ENCODE data around the gene BCL2L13.
"Not testable (repeated sequence)": the region's sequence is repeated elsewhere in the genome, so short reads cannot be mapped to it uniquely, and the experiment has no call there.

The BCL2L13 gene

DNA sequence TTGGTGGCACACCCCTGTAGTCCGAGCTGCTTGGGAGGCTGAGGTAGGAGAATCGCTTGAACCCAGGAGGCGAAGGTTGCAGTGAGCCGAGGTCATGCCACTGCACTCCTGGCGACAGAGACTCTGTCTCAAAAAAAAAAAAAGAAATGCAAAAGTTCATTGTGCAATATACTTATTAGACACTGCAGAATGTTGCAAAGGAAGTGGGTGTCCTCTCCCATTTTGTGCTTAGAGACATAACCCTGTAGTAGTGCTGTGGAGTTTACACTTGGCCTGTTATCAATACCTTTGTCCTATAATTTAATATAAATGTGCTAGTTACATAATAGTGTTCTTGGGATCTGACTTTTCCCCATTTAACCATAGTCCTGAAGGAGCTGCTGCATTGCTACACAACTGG, 9.4 kb downstream of the BCL2L13 start:
- Histone ChIP-seq H3K4me1 (ENCODE audit: insufficient read depth, low read length) (no peaks in the 10 kb centered on the region), H3K36me3 (ENCODE audit: insufficient read depth, low read length) (0 out of 2 replicates have a peak, but pooled peaks cover 3% of the 10 kb centered on the region), H3K9ac (ENCODE audit: low read depth, low read length) (no peak overlapping the region), H3K9me3 (ENCODE audit: control insufficient read depth, insufficient read depth, low read length) (no peaks in the 10 kb centered on the region)

DNA sequence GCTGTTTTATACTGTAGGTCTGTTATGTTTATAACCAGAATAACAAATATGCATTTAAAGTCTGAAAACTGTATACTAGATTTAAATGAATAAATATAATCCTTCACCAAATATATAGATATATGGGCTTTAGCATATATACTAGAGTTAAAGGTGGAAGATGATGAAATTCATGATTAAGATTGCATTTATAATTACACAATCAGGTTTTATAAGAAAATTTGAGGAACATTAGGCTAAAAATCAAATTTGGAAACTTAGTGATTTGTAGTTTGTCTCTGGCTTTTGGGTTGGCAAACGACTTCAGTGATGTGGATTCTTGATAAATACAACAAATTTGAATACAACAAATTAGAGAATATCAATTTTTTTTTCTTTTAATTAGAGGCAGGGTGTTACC, 10.0 kb downstream of the BCL2L13 start:
- Histone ChIP-seq H3K9me3 (ENCODE audit: control insufficient read depth, insufficient read depth, low read length) (no peaks in the 10 kb centered on the region), H3K9ac (ENCODE audit: low read depth, low read length) (no peak overlapping the region), H3K4me1 (ENCODE audit: insufficient read depth, low read length) (no peaks in the 10 kb centered on the region), H3K36me3 (ENCODE audit: insufficient read depth, low read length) (0 out of 2 replicates have a peak, but pooled peaks cover 3% of the 10 kb centered on the region)

DNA sequence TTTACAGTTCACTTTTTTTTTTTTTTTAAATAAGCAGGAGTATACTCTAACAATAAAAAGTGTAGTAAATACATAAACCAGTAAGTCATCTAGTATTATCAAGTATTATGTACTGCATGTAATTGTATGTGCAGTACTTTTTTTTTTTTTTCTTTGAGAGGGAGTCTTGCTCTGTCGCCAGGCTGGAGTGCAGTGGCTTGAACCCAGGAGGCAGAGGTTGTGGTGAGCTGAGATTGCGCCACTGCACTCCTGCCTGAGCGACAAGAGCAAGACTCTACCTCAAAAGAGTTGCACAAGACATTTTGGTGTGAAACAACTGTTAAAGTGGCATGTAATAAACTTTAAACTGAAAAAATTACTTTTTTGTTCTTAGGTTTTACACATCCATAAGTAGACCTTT, 16.7 kb downstream of the BCL2L13 start:
- peaks cover 9% of the 10 kb centered on the region for H3K36me3 ChIP-seq (ENCODE audit: insufficient read depth, low read length)
- H3K9me3 ChIP-seq (ENCODE audit: control insufficient read depth, insufficient read depth, low read length) = no peaks in the 10 kb centered on the region
- H3K9ac ChIP-seq (ENCODE audit: low read depth, low read length) = no peak overlapping the region
- no peaks in the 10 kb centered on the region for H3K4me1 ChIP-seq (ENCODE audit: insufficient read depth, low read length)

DNA sequence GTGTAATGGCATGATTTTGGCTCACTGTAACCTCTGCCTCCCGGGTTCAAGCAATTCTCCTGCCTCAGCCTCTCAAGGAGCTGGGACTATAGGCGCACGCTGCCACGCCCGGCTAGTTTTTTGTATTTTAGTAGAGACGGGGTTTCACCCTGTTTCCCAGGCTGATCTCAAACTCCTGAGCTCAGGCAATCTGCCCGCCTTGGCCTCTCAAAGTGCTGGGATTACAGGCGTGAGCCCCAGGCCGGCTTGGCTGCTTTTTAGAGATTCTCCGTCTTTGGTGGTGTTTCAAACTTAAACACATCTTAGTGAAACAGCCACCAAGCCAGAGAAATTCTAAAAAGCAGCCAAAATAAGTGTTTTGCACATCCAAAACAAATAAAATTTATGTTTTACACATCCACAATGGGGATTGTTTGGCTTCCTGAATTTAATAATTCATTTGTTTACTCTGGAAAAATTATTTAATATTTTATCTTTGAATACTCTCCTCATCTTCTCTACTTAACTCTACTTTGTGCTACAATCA, 18.4 kb downstream of the BCL2L13 start:
- H3K9me3 ChIP-seq (ENCODE audit: control insufficient read depth, insufficient read depth, low read length) = no peaks in the 10 kb centered on the region
- no peak overlapping the region for H3K9ac ChIP-seq (ENCODE audit: low read depth, low read length)
- H3K4me1 ChIP-seq (ENCODE audit: insufficient read depth, low read length) = no peaks in the 10 kb centered on the region
- H3K36me3 ChIP-seq (ENCODE audit: insufficient read depth, low read length) = peaks cover 18% of the 10 kb centered on the region

DNA sequence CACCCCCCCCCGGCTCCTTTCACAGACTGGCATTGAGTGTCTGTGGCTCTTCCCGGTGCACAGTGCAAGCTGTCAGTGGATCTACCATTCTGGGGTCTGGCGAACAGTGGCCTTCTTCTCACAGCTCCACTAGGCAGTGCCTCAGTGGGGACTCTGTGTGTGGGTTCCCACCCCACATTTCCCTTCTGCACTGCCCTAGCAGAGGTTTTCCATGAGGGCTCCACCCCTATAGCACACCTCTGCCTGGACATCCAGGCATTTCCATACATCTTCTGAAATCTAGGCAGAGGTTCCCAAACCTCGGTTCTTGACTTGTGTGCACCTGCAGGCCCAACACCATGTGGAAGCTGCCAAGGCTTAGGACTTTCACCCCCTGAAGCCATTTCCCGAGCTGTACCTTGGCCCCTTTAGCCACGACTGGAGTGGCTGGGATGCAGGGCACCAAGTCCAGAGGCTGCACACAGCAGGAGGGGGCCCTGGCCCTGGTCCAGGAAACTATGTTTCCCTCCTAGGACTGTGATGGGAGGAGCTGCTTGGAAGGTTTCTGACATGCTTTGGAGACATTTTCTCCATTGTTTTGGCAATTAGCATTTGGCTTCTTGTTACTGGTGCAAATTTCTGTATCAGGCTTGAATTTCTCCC, 26.0 kb downstream of the BCL2L13 start:
- Histone ChIP-seq H3K36me3 (ENCODE audit: insufficient read depth, low read length) (peaks cover 25% of the 10 kb centered on the region), H3K4me1 (ENCODE audit: insufficient read depth, low read length) (no peaks in the 10 kb centered on the region), H3K9me3 (ENCODE audit: control insufficient read depth, insufficient read depth, low read length) (no peaks in the 10 kb centered on the region), H3K9ac (ENCODE audit: low read depth, low read length) (no peak overlapping the region)

DNA sequence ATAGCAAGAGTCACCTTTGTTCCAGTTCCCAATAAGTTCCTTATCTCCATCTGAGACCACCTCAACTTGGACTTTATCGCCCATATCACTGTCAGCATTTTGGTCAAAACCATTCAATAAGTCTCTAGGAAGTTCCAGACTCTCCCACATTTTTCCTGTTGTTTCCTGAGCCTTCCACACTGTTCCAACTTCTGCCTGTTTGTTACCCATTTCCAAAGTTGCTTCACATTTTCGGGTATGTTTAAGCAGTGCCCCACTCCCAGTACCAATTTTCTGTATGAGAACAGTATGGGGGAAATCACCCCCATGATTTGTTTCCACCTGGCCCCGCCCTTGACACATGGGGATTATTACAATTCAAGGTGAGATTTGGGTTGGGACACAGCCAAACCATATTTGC, 26.7 kb downstream of the BCL2L13 start:
- Histone ChIP-seq H3K4me1 (ENCODE audit: insufficient read depth, low read length) (no peaks in the 10 kb centered on the region), H3K9ac (ENCODE audit: low read depth, low read length) (no peak overlapping the region), H3K36me3 (ENCODE audit: insufficient read depth, low read length) (peaks cover 20% of the 10 kb centered on the region), H3K9me3 (ENCODE audit: control insufficient read depth, insufficient read depth, low read length) (no peaks in the 10 kb centered on the region)

DNA sequence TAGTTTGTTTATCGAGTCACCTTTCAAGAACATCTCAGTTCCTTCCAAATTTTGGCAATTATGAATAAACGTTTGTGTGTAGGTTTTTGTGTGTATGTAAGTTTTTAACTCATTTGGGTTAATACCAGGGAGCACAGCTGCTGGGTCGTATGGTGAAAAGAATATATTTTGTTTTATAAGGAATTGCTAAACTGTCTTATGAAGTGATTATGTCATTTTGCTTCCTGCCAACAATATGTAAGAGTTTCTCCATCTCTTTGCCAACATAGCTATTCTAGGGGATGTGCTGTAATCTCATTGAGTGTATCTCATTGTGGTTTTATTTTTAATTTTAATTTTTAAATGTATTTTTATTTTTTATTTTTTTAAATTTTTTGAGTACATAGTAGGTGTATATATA, 27.3 kb downstream of the BCL2L13 start:
- no peaks in the 10 kb centered on the region for H3K4me1 ChIP-seq (ENCODE audit: insufficient read depth, low read length)
- H3K36me3 ChIP-seq (ENCODE audit: insufficient read depth, low read length) = peaks cover 15% of the 10 kb centered on the region
- no peak overlapping the region for H3K9ac ChIP-seq (ENCODE audit: low read depth, low read length)
- no peaks in the 10 kb centered on the region for H3K9me3 ChIP-seq (ENCODE audit: control insufficient read depth, insufficient read depth, low read length)

DNA sequence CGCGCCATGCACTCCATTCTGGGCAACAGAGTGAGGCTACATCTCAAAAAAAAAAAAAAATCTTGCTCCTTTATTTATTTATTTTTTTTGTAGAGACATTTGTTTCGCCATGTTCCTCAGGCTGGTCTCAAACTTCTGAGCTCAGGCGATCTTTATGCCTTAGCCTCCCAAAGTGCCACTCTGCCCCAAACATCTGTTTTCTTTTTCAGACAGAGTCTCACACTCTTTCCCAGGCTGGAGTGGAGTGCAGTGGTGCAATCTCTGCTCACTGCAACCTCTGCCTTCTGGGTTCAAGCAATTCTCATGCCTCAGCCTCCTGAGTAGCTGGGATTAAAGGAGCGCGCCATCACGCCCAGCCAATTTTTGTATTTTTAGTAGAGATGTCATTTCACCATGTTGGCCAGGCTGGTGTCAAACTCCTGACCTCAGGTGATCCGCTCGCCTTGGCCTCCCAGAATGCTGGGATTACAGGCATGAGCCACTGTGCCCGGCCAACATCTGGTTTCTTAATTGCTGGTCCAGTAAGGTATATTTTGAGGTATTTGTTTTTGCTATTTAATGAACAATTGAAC, 33.0 kb downstream of the BCL2L13 start:
- H3K36me3 ChIP-seq (ENCODE audit: insufficient read depth, low read length); H3K9ac ChIP-seq (ENCODE audit: low read depth, low read length); H3K9me3 ChIP-seq (ENCODE audit: control insufficient read depth, insufficient read depth, low read length); H3K4me1 ChIP-seq (ENCODE audit: insufficient read depth, low read length): not testable (repeated sequence)

DNA sequence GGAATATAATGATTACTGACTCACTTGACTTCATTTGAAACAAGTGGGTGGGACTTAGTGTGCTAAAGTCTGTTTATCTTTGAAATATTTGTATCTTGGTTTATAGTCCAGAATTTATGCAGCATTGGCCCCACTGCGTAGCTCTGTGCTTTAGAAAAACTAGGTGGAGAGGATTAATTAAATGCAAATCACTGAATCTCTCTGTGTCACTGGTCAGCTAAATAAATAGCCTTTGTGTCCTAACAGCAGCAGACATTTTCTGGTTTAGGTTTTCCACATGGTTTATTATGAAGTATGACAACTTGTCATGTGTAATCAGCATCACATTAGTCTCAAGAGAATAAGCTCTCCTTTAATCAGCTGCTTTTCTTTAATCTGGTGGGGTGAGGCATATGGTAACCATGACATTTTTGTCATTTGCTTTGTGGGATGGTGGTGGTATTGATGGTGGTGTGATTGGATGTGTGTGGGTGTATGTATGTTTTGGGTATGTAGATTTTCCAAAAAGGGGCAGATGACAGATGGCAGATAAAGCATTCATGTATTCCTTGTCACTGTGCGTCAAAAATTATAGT, 33.9 kb downstream of the BCL2L13 start:
- H3K4me1 ChIP-seq (ENCODE audit: insufficient read depth, low read length) = no peaks in the 10 kb centered on the region
- no peaks in the 10 kb centered on the region for H3K9me3 ChIP-seq (ENCODE audit: control insufficient read depth, insufficient read depth, low read length)
- H3K36me3 ChIP-seq (ENCODE audit: insufficient read depth, low read length) = no peaks in the 10 kb centered on the region
- H3K9ac ChIP-seq (ENCODE audit: low read depth, low read length) = no peak overlapping the region

DNA sequence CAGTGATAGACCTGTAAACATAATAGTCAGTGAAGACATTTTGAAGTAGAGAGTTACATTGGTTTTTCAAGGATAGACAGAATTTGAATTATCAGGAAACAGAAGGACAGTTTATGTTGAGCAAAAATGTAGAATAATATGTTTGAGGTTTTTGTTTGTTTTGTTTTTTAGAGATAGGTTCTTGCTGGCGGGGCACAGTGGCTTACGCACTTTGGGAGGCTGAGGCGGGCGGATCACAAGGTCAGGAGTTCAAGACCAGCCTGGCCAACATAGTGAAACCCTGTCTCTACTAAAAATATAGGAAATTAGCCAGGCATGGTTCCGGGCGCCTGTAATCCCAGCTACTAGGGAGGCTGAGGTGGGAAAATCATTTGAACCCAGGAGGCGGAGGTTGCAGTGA, 35.6 kb downstream of the BCL2L13 start:
- peaks cover 11% of the 10 kb centered on the region for H3K4me1 ChIP-seq (ENCODE audit: insufficient read depth, low read length)
- H3K36me3 ChIP-seq (ENCODE audit: insufficient read depth, low read length) = no peaks in the 10 kb centered on the region
- H3K9me3 ChIP-seq (ENCODE audit: control insufficient read depth, insufficient read depth, low read length) = no peaks in the 10 kb centered on the region
- no peak overlapping the region for H3K9ac ChIP-seq (ENCODE audit: low read depth, low read length)

DNA sequence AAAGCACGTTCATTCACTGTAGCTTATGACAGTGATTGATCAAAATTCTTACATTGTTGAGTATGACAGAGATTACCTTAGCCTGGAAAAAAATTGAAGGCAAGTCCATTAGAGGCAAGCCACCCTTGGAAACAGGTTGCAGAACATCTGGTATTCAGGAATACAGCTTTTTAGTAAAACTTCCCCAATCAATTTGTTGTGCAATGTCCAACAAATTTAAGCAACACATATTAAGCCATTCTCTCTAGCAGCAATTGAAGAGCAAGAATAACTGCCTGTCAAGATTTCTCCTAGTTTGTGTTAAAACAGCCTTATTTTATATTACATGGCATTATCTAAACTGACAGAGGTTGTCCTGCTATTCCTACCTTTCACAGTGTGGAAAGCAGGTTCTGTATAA, 37.0 kb downstream of the BCL2L13 start:
- H3K4me1 ChIP-seq (ENCODE audit: insufficient read depth, low read length) = peaks cover 11% of the 10 kb centered on the region
- H3K9ac ChIP-seq (ENCODE audit: low read depth, low read length) = no peak overlapping the region
- H3K9me3 ChIP-seq (ENCODE audit: control insufficient read depth, insufficient read depth, low read length) = no peaks in the 10 kb centered on the region
- H3K36me3 ChIP-seq (ENCODE audit: insufficient read depth, low read length) = no peaks in the 10 kb centered on the region

DNA sequence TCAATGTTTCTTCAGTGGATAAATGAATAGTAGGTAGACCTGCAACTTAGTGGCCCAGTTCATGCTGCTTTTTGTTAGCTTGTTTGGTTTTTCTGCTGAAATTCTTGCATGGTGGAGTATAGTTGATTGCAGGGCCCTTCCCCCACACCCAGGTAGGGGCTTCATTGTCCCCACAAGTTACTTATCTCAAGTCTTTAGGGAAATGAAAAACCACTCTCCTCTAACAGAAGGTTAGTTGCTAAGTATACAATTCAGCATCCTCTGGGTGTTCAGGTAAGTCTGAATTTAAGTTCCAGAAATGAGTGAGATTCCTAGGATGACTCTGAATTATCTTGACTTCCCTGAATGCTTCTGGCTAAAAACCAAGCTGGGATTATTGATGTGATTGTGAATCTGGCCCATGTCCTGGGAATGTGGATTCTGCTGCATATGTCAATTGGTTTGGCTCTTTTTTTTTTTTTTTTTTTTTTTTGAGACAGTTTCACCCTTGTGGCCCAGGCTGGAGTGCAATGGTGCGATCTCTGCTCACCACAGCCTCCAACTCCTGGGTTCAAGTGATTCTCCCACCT, 40.3 kb downstream of the BCL2L13 start:
- Histone ChIP-seq H3K36me3 (ENCODE audit: insufficient read depth, low read length) (no peaks in the 10 kb centered on the region), H3K9me3 (ENCODE audit: control insufficient read depth, insufficient read depth, low read length) (no peaks in the 10 kb centered on the region), H3K9ac (ENCODE audit: low read depth, low read length) (no peak overlapping the region), H3K4me1 (ENCODE audit: insufficient read depth, low read length) (peaks cover 11% of the 10 kb centered on the region)

DNA sequence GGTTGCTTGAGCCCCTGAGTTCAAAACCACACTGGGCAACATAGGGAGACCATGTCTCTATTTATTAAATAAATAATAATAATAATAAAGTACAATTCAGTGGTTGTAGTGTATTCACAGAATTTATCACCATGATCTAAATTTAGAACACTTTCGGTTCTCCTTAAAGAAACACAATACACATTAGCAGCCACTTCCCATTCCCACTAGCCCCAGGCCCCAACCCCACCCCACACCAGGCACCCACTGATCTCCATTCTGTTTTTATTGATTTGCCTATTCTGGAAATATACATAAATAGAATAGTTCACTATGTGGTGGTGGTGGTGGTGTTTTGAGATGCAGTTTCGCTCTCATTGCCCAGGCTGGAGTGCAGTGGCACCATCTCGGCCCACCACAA, 45.7 kb downstream of the BCL2L13 start:
- Histone ChIP-seq H3K4me1 (ENCODE audit: insufficient read depth, low read length) (no peaks in the 10 kb centered on the region), H3K36me3 (ENCODE audit: insufficient read depth, low read length) (peaks cover 2% of the 10 kb centered on the region; the same call in 1 of the 2 replicates), H3K9me3 (ENCODE audit: control insufficient read depth, insufficient read depth, low read length) (no peaks in the 10 kb centered on the region)

DNA sequence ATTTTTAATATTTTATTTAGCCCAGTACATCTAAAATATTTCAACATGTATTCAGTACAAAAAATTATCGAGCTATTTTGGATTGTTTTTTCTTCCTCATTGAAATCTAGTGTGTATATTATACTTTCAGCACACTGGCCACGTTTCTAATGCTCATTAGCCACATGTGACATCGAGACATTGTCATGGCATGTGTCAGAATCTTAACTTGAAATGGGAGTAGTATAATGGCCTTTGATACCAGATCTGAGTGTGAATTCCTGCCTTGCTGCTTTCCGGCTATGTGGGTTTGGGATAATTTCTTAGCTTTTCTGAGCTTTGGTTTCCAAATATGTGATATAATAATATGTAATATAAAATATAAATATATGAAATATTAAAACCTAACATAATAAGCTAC, 54.3 kb downstream of the BCL2L13 start:
- no peak overlapping the region for H3K9ac ChIP-seq (ENCODE audit: low read depth, low read length)
- H3K9me3 ChIP-seq (ENCODE audit: control insufficient read depth, insufficient read depth, low read length) = no peaks in the 10 kb centered on the region
- no peaks in the 10 kb centered on the region for H3K4me1 ChIP-seq (ENCODE audit: insufficient read depth, low read length)
- peaks cover 3% of the 10 kb centered on the region; the same call in 1 of the 2 replicates for H3K36me3 ChIP-seq (ENCODE audit: insufficient read depth, low read length)

More for the DNA sequence above, 45.7 kb downstream of the BCL2L13 start:
- H3K9ac ChIP-seq (ENCODE audit: low read depth, low read length) = no peak overlapping the region

DNA sequence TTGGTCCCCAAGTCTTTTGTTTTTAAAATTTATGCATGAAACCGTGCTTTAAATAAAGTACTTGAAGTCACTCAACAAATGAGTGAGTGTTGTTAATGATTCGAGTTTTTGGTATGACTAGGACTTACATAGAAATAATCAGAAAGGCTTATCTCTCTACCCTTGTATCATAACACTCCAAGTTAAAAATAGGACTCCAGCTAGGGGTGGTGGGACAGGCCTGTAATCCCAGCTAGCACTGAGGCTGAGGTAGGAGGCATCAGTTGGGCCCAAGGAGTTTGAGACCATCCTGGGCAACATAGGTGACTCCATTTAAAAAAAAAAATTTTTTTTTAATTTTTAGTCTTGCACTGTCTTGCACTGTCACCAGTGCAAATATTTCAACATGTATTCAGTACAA, 55.6 kb downstream of the BCL2L13 start:
- no peak overlapping the region for H3K9ac ChIP-seq (ENCODE audit: low read depth, low read length)
- H3K4me1 ChIP-seq (ENCODE audit: insufficient read depth, low read length) = no peaks in the 10 kb centered on the region; the same call in 1 of the 2 replicates

More for the DNA sequence above, 55.6 kb downstream of the BCL2L13 start:
- Histone ChIP-seq H3K36me3 (ENCODE audit: insufficient read depth, low read length) (peaks cover 2% of the 10 kb centered on the region; the same call in 1 of the 2 replicates), H3K9me3 (ENCODE audit: control insufficient read depth, insufficient read depth, low read length) (no peaks in the 10 kb centered on the region)
